Sigmoid colon (tissue), 4 donors: ENCODE measurements around the gene HS6ST2.

ENCODE experiments used
- CTCF ChIP-seq, 4 experiments: fragments of 450-650 bp in 3 of 4; fragments of 200-600 bp in 1 of 4; IDR thresholded peaks; one replicate each; pipeline ENCODE4 v1.5.1; 2016 to 2019; ENCODE audit warnings: antibody characterized with exemption in 4 of 4, mild to moderate bottlenecking in 3 of 4, moderate library complexity in 2 of 4
- EP300 ChIP-seq, 4 donors: sonication (generic); formaldehyde crosslinking; IDR thresholded peaks; one replicate each; pipeline ENCODE4 v1.6.1; 2017; ENCODE audit warnings: antibody characterized with exemption in 4 of 4
- POLR2A ChIP-seq, 2 donors: fragments of 450-650 bp; IDR thresholded peaks; one replicate each; pipeline ENCODE4 v1.6.1; 2016; ENCODE audit warnings: antibody characterized with exemption in 2 of 2, mild to moderate bottlenecking in 2 of 2, moderate library complexity in 2 of 2
- POLR2AphosphoS5 ChIP-seq, 4 donors: sonication (generic); formaldehyde crosslinking; IDR thresholded peaks; one replicate each; pipeline ENCODE4 v1.6.1; 2017; ENCODE audit warnings: antibody characterized with exemption in 4 of 4

- TF ChIP-seq CTCF (IDR thresholded peaks at IDR 0.05) (no peak), EP300 (IDR thresholded peaks at IDR 0.05) (no peak), POLR2A (IDR thresholded peaks at IDR 0.05) (no peak), POLR2AphosphoS5 (IDR thresholded peaks at IDR 0.05) (no peak)
These were observed 125.1 kb downstream of the HS6ST2 start for GRCh38 chrX:132833373-132833772.
